Prostate gland (tissue), 2 donors: ENCODE measurements around the gene ERCC1. TPM values are rescaled to one million over a fixed set of nuclear protein-coding genes. Genes with fewer than 3 reads are reported as not detected.
A peak's percentile ranks its signal among the peaks of the same experiment; 100 is the strongest.

ENCODE experiments used
- DNase-seq: peaks from one replicate; pipeline ENCODE4 v3.0.0-alpha.2; 2019; ENCODE audit warnings: low spot score
- H3K27ac ChIP-seq, 2 donors: fragments of 200-600 bp; sonication (generic); 2 replicates each; pipeline ENCODE4 v1.5.1; 2017 to 2019
- H3K27me3 ChIP-seq: fragments of 200-600 bp; sonication (generic); replicated peaks from 2 replicates; pipeline ENCODE4 v1.5.1; 2019; ENCODE audit not compliant: insufficient read depth
- H3K36me3 ChIP-seq, 2 donors: fragments of 200-600 bp; sonication (generic); 1 replicate in 1 of 2; 2 replicates in 1 of 2; pipeline versions ENCODE4 v1.5.1 to v1.8.1; 2017 to 2019
- H3K4me1 ChIP-seq: fragments of 200-600 bp; sonication (generic); replicated peaks from 2 replicates; pipeline ENCODE4 v1.5.1; 2019
- H3K4me3 ChIP-seq, 2 donors: fragments of 200-600 bp; sonication (generic); 2 replicates each; pipeline ENCODE4 v1.5.1; 2017 to 2019
- H3K9me3 ChIP-seq: fragments of 200-600 bp; sonication (generic); 2 replicates; pipeline ENCODE4 v1.5.1; 2017
- CTCF ChIP-seq, 4 experiments: fragments of 200-600 bp in 2 of 4; fragments of 450-650 bp in 2 of 4; sonication (generic) in 2 of 4; IDR thresholded peaks; 1 replicate in 3 of 4; 2 replicates in 1 of 4; pipeline ENCODE4 v1.5.1; 2016 to 2019; ENCODE audit warnings: antibody characterized with exemption in 4 of 4, mild to moderate bottlenecking in 2 of 4, moderate library complexity in 2 of 4
- POLR2A ChIP-seq: fragments of 450-650 bp; IDR thresholded peaks from one replicate; pipeline ENCODE4 v1.6.1; 2016; ENCODE audit warnings: antibody characterized with exemption, mild to moderate bottlenecking
- POLR2AphosphoS5 ChIP-seq: sonication (generic); formaldehyde crosslinking; IDR thresholded peaks from one replicate; pipeline ENCODE4 v1.6.1; 2017; ENCODE audit warnings: antibody characterized with exemption
- WGBS: methylation state at CpG from one replicate; pipeline ENCODE4 v1.1.5; 2018; 5-methylcytosine and 5-hydroxymethylcytosine counted together
- intact Hi-C: fragments of 100-400 bp; cut with DNase I; formaldehyde crosslinking; loops from one replicate; pipeline ENCODE4 v1.14.2; 2022
- total RNA-seq, 2 donors: library from RNA; depleted of rRNA; stranded (reverse); fragments of >200 nt; gene quantifications; one replicate each; pipeline ENCODE4 v1.1.0, GENCODE V29; 2016

The ERCC1 gene
- total RNA-seq, 2 donors from 2014 or later: 142 to 151 TPM

GRCh38 chr19:45448425-45448756 is 24.7 kb upstream of the ERCC1 start:
- WGBS: 85% methylated on average over 3 of the region's 3 CpGs
- Histone ChIP-seq H3K4me1 (no peaks in the 10 kb centered on the region), H3K9me3 (no peaks in the 10 kb centered on the region), H3K36me3 (no peaks in the 10 kb centered on the region), H3K27me3 (no peaks in the 10 kb centered on the region), H3K4me3 (no peak overlapping the region), H3K27ac (no peak overlapping the region)
- TF ChIP-seq POLR2AphosphoS5: no peak
- TF ChIP-seq CTCF (IDR thresholded peaks at IDR 0.05): no peak
- TF ChIP-seq POLR2A: no peak
- intact Hi-C loops: no loop called here
- no peak for DNase-seq

GRCh38 chr19:45446944-45447343 is 23.2 kb upstream of the ERCC1 start:
- H3K4me1 ChIP-seq: no peaks in the 10 kb centered on the region
- no peaks in the 10 kb centered on the region for H3K36me3 ChIP-seq
- DNase-seq: peak; percentile 79
- intact Hi-C loops: no loop called here
- no peak overlapping the region for H3K4me3 ChIP-seq
- H3K27me3 ChIP-seq: no peaks in the 10 kb centered on the region
- TF ChIP-seq POLR2AphosphoS5: peak; percentile 84
- TF ChIP-seq CTCF (IDR thresholded peaks at IDR 0.05): no peak
- peak; percentile 62 for TF ChIP-seq POLR2A
- 36% methylated on average over 7 of the region's 7 CpGs for WGBS
- peak overlapping the region; percentile 32 to 64 for H3K27ac ChIP-seq
- H3K9me3 ChIP-seq: no peaks in the 10 kb centered on the region

GRCh38 chr19:45446295-45446694 is 22.6 kb upstream of the ERCC1 start:
- WGBS: 76% methylated on average over 6 of the region's 6 CpGs
- no peaks in the 10 kb centered on the region for H3K4me1 ChIP-seq

GRCh38 chr19:45445139-45445538 is 21.4 kb upstream of the ERCC1 start:
- H3K4me1 ChIP-seq: no peaks in the 10 kb centered on the region
- H3K27me3 ChIP-seq: no peaks in the 10 kb centered on the region
- no peak overlapping the region for H3K4me3 ChIP-seq
- TF ChIP-seq POLR2A (no peak), CTCF (IDR thresholded peaks at IDR 0.05) (no peak), POLR2AphosphoS5 (no peak)
- intact Hi-C loops: no loop called here
- H3K9me3 ChIP-seq: no peaks in the 10 kb centered on the region
- no peak for DNase-seq
- no peaks in the 10 kb centered on the region for H3K36me3 ChIP-seq
- WGBS: 91% methylated on average over 4 of the region's 4 CpGs
- H3K27ac ChIP-seq: peak overlapping the region in 1 of 2 donors; percentile 93

More at GRCh38 chr19:45446295-45446694, 22.6 kb upstream of the ERCC1 start:
- H3K27me3 ChIP-seq: no peaks in the 10 kb centered on the region
- no peaks in the 10 kb centered on the region for H3K36me3 ChIP-seq
- TF ChIP-seq POLR2AphosphoS5: no peak
- TF ChIP-seq CTCF (IDR thresholded peaks at IDR 0.05): peak in 2 of 4 experiments; percentile 24
- H3K27ac ChIP-seq: peak overlapping the region; percentile 32 to 64
- H3K9me3 ChIP-seq: no peaks in the 10 kb centered on the region
- intact Hi-C loops: no loop called here
- no peak overlapping the region for H3K4me3 ChIP-seq
- DNase-seq: no peak

- Histone ChIP-seq H3K9me3 (no peaks in the 10 kb centered on the region), H3K4me1 (no peaks in the 10 kb centered on the region), H3K4me3 (peak overlapping the region; percentile 32 to 42), H3K27me3 (no peaks in the 10 kb centered on the region), H3K27ac (peak overlapping the region; percentile 93 to 96), H3K36me3 (no peaks in the 10 kb centered on the region)
- DNase-seq: peak; percentile 88
- 17% methylated on average over 43 of the region's 47 CpGs for WGBS
- TF ChIP-seq POLR2A: peak; percentile 61
- TF ChIP-seq CTCF (IDR thresholded peaks at IDR 0.05): no peak
- peak; percentile 77 for TF ChIP-seq POLR2AphosphoS5
- intact Hi-C loops: no loop called here
These were observed 20.8 kb upstream of the ERCC1 start for GRCh38 chr19:45444318-45445041.
